ENCODE data around the gene MRPL3.
"Not testable (repeated sequence)": the region's sequence is repeated elsewhere in the genome, so short reads cannot be mapped to it uniquely, and the experiment has no call there.

The MRPL3 gene

GRCh38 chr3:131491775-131492174 is 11.0 kb downstream of the MRPL3 start:
- DNase-seq: no peak

GRCh38 chr3:131491084-131491483 is 11.7 kb downstream of the MRPL3 start:
- no peak for DNase-seq

- DNase-seq: not testable (repeated sequence)
Measured at GRCh38 chr3:131486545-131486944, 16.2 kb downstream of the MRPL3 start.

- no peak for DNase-seq
Measured at GRCh38 chr3:131485119-131485518, 17.7 kb downstream of the MRPL3 start.

- DNase-seq: no peak
Measured at GRCh38 chr3:131484496-131485111, 18.2 kb downstream of the MRPL3 start.

- DNase-seq: no peak
Measured at GRCh38 chr3:131480116-131480515, 22.7 kb downstream of the MRPL3 start.

- DNase-seq: no peak
Measured at GRCh38 chr3:131477813-131478212, 25.0 kb downstream of the MRPL3 start.

GRCh38 chr3:131474115-131474514 is 28.7 kb downstream of the MRPL3 start:
- no peak for DNase-seq

GRCh38 chr3:131470377-131470776 is 32.4 kb downstream of the MRPL3 start:
- no peak for DNase-seq

GRCh38 chr3:131458653-131459052 is 44.1 kb downstream of the MRPL3 start:
- no peak for DNase-seq

- DNase-seq: no peak
Measured at GRCh38 chr3:131457220-131457619, 45.6 kb downstream of the MRPL3 start.

GRCh38 chr3:131454501-131454900 is 48.3 kb downstream of the MRPL3 start:
- DNase-seq: no peak

- no peak for DNase-seq
Measured at GRCh38 chr3:131453533-131453932, 49.2 kb downstream of the MRPL3 start.

- DNase-seq: no peak
Measured at GRCh38 chr3:131447349-131447748, 55.4 kb downstream of the MRPL3 start.

GRCh38 chr3:131444180-131444579 is 58.6 kb downstream of the MRPL3 start:
- no peak for DNase-seq

- DNase-seq: no peak
Measured at GRCh38 chr3:131439084-131439483, 63.7 kb downstream of the MRPL3 start.

GRCh38 chr3:131435000-131435399 is 67.8 kb downstream of the MRPL3 start:
- no peak for DNase-seq

- no peak for DNase-seq
Measured at GRCh38 chr3:131432441-131432840, 70.3 kb downstream of the MRPL3 start.

GRCh38 chr3:131431754-131432153 is 71.0 kb downstream of the MRPL3 start:
- DNase-seq: no peak

GRCh38 chr3:131427226-131427625 is 75.5 kb downstream of the MRPL3 start:
- DNase-seq: no peak

- no peak for DNase-seq
Measured at GRCh38 chr3:131421957-131422498, 80.7 kb downstream of the MRPL3 start.

- DNase-seq: no peak
Measured at GRCh38 chr3:131421301-131421700, 81.5 kb downstream of the MRPL3 start.

- DNase-seq: no peak
Measured at GRCh38 chr3:131417751-131418150, 85.0 kb downstream of the MRPL3 start.
